HepG2 (cell line): ENCODE data around the gene NOTUM. TPM values are rescaled to one million over a fixed set of nuclear protein-coding genes. Genes with fewer than 3 reads are reported as not detected.

Source experiments
- AHDC1 ChIP-seq: sonication (generic); formaldehyde crosslinking; IDR thresholded peaks from 2 replicates; pipeline ENCODE4 v1.5.1; 2020; ENCODE audit warnings: mild to moderate bottlenecking, missing genetic modification reagents, borderline replicate concordance
- KLF9 ChIP-seq: IDR thresholded peaks from 2 replicates; pipeline ENCODE4 v1.6.1; 2016; ENCODE audit warnings: low read depth
- MBD4 ChIP-seq: IDR thresholded peaks from 2 replicates; pipeline ENCODE4 v1.6.1; 2012; ENCODE audit warnings: low read length, inconsistent platforms, borderline replicate concordance
- NFIB ChIP-seq: sonication (generic); formaldehyde crosslinking; IDR thresholded peaks from 2 replicates; pipeline ENCODE4 v1.9.0; 2021; ENCODE audit warnings: missing genetic modification reagents, mild to moderate bottlenecking, borderline replicate concordance
- RARG ChIP-seq: sonication (generic); formaldehyde crosslinking; IDR thresholded peaks from 2 replicates; pipeline ENCODE4 v1.4.0; 2020; ENCODE audit warnings: low read depth, mild to moderate bottlenecking, missing genetic modification reagents
- ZBTB7A ChIP-seq: sonication (generic); formaldehyde crosslinking; IDR thresholded peaks from 2 replicates; pipeline ENCODE4 v1.8.0; 2022; ENCODE audit warnings: mild to moderate bottlenecking, missing genetic modification reagents
- ZNF33A ChIP-seq: sonication (generic); formaldehyde crosslinking; IDR thresholded peaks from 2 replicates; pipeline ENCODE4 v1.5.1; 2020; ENCODE audit warnings: missing genetic modification reagents, mild to moderate bottlenecking, moderate library complexity, borderline replicate concordance
- ZNF431 ChIP-seq: sonication (generic); formaldehyde crosslinking; IDR thresholded peaks from 2 replicates; pipeline ENCODE4 v1.9.0; 2022; ENCODE audit warnings: missing genetic modification reagents, low read depth, mild to moderate bottlenecking, borderline replicate concordance
- ZNF446 ChIP-seq: sonication (generic); formaldehyde crosslinking; IDR thresholded peaks from 2 replicates; pipeline ENCODE4 v1.5.0; 2020; ENCODE audit warnings: mild to moderate bottlenecking, missing genetic modification reagents
- ZNF501 ChIP-seq: sonication (generic); formaldehyde crosslinking; IDR thresholded peaks from 2 replicates; pipeline ENCODE4 v1.5.1; 2020; ENCODE audit warnings: mild to moderate bottlenecking, moderate library complexity, missing genetic modification reagents
- ZNF660 ChIP-seq: sonication (generic); formaldehyde crosslinking; IDR thresholded peaks from 2 replicates; pipeline ENCODE4 v1.5.1; 2020; ENCODE audit warnings: mild to moderate bottlenecking, low read depth, missing genetic modification reagents, borderline replicate concordance
- polyA plus RNA-seq, 8 experiments: library from polyadenylated mRNA; depleted of rRNA in 3 of 8; stranded (reverse) in 7 of 8; unstranded in 1 of 8; fragments of >200 nt; fragmentation: Illumina TruSeq in 4 of 8; extraction: Trizol in 4 of 8; gene quantifications; 2 replicates each; pipeline versions ENCODE4 v1.2.1 to v1.2.3, GENCODE V29; 2011 to 2016; ENCODE audit warnings: low read depth in 4 of 8, missing spikeins in 1 of 8, mixed read lengths in 1 of 8; ENCODE audit not compliant: insufficient read depth in 1 of 8
- total RNA-seq, 5 experiments: library from RNA; depleted of rRNA; stranded (reverse); fragments of >200 nt; fragmentation: Illumina TruSeq; extraction: Trizol; gene quantifications; 2 replicates each; pipeline ENCODE4 v1.2.3, GENCODE V29; 2016; ENCODE audit warnings: low read depth in 1 of 5
- TF ChIP-seq, protein P1 (sequence below), 2 experiments: fragments of 450-650 bp in 1 of 2; sonication (generic) in 1 of 2; formaldehyde crosslinking in 1 of 2; IDR thresholded peaks; 2 replicates each; pipeline versions ENCODE4 v1.6.1 to v1.8.0; 2016 to 2022; ENCODE audit warnings: antibody characterized with exemption in 1 of 2, mild to moderate bottlenecking in 1 of 2, missing genetic modification reagents in 1 of 2
- TF ChIP-seq, protein P2 (sequence below): IDR thresholded peaks from 2 replicates; pipeline ENCODE4 v1.6.1; 2016; ENCODE audit warnings: missing genetic modification reagents, missing compliant biosample characterization

Gene NOTUM
- total and polyA plus RNA-seq, 2 of the 13 experiments (the other 11 are each of a cell fraction or from before 2014, with no cell fraction given) = 150 to 160 TPM

DNA sequence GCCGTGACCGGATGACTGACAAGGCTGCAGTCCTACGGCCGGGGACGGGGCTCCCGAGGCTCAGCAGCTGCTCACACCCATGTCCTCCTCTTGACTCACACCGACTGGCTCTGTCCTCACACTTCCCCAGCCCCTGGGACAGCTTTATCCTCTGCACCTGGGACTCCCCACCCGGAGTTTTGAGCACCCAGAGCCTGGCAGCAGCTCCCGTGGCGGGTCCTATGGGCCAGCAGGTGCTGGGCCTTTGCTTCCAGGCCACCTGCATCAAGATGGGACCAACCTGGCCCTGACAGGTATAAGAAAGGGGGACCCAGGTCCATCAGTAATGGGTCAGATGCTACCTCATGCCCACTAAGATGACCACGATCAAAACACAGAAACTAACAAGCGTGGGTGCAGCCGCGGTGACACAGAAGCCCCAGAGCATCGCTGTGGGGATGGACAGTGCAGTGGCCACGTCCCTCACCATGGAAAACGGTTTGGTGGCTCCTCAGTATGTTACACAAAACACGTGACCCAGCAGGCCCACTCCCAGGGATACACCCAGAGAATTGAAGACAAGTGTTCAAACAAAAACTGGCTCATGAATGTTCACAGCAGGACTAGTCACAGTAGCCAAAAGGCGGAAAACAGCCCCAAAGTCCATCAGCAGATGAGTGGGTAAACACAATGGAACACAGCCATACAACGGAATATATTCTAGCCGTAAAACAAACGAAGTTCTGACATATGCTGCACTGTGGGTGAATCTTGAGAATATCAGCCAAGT lies 3.3 kb upstream of the NOTUM start (continued):
- TF ChIP-seq, protein P1, sequence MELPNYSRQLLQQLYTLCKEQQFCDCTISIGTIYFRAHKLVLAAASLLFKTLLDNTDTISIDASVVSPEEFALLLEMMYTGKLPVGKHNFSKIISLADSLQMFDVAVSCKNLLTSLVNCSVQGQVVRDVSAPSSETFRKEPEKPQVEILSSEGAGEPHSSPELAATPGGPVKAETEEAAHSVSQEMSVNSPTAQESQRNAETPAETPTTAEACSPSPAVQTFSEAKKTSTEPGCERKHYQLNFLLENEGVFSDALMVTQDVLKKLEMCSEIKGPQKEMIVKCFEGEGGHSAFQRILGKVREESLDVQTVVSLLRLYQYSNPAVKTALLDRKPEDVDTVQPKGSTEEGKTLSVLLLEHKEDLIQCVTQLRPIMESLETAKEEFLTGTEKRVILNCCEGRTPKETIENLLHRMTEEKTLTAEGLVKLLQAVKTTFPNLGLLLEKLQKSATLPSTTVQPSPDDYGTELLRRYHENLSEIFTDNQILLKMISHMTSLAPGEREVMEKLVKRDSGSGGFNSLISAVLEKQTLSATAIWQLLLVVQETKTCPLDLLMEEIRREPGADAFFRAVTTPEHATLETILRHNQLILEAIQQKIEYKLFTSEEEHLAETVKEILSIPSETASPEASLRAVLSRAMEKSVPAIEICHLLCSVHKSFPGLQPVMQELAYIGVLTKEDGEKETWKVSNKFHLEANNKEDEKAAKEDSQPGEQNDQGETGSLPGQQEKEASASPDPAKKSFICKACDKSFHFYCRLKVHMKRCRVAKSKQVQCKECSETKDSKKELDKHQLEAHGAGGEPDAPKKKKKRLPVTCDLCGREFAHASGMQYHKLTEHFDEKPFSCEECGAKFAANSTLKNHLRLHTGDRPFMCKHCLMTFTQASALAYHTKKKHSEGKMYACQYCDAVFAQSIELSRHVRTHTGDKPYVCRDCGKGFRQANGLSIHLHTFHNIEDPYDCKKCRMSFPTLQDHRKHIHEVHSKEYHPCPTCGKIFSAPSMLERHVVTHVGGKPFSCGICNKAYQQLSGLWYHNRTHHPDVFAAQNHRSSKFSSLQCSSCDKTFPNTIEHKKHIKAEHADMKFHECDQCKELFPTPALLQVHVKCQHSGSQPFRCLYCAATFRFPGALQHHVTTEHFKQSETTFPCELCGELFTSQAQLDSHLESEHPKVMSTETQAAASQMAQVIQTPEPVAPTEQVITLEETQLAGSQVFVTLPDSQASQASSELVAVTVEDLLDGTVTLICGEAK (IDR thresholded peaks at IDR 0.05) = no peak
- TF ChIP-seq, protein P1 (CRISPR knock-in tag; IDR thresholded peaks at IDR 0.05) = peak; percentile 30; the same call in 1 of the 2 replicates
- TF ChIP-seq ZNF33A (CRISPR knock-in tag) (no peak), AHDC1 (CRISPR knock-in tag) (peak; percentile 18; the same call in 1 of the 2 replicates), ZNF446 (CRISPR knock-in tag) (no peak), NFIB (no peak), KLF9 (CRISPR knock-in tag) (no peak), ZNF431 (CRISPR knock-in tag) (no peak), MBD4 (no peak), ZBTB7A (CRISPR knock-in tag) (peak; percentile 39; the same call in 1 of the 2 replicates), ZNF501 (CRISPR knock-in tag) (peak; percentile 48; the same call in 1 of the 2 replicates), RARG (CRISPR knock-in tag) (no peak), ZNF660 (no peak)
- TF ChIP-seq, protein P2, sequence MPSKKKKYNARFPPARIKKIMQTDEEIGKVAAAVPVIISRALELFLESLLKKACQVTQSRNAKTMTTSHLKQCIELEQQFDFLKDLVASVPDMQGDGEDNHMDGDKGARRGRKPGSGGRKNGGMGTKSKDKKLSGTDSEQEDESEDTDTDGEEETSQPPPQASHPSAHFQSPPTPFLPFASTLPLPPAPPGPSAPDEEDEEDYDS = 0 out of 2 replicates have a peak, but pooled peaks have one; percentile 12
